ENCODE results near the gene TKTL2. TPM values are rescaled to one million over a fixed set of nuclear protein-coding genes. Genes with fewer than 3 reads are reported as not detected.

The TKTL2 gene
- total and polyA plus RNA-seq, 4 donors, result 0.17 to 0.59 (median 0.29) TPM

- no peak overlapping the region for H3K4me3 ChIP-seq (ENCODE audit: low read depth, low read length)
- no peak for DNase-seq (ENCODE audit: low read depth in 4 of 6, low spot score in 6 of 6)
- H3K9me3 ChIP-seq (ENCODE audit: control insufficient read depth, insufficient read depth, low read length), result no peaks in the 10 kb centered on the region
- H3K27ac ChIP-seq (ENCODE audit: low read depth, low read length), result no peak overlapping the region
- WGBS (ENCODE audit: insufficient coverage), result 33% methylated on average over 1 of the region's 1 CpG
- no peaks in the 10 kb centered on the region for H3K27me3 ChIP-seq (ENCODE audit: control insufficient read depth, insufficient read depth, low read length)
- H3K36me3 ChIP-seq (ENCODE audit: control insufficient read depth, insufficient read depth, low read length), result no peaks in the 10 kb centered on the region
- peaks cover 6% of the 10 kb centered on the region for H3K4me1 ChIP-seq (ENCODE audit: control insufficient read depth, insufficient read depth, low read length)
Observed at GRCh38 chr4:163489929-163490328, 16.4 kb upstream of the TKTL2 start.

GRCh38 chr4:163486321-163486720 is 12.8 kb upstream of the TKTL2 start:
- Histone ChIP-seq H3K27ac (ENCODE audit: low read depth, low read length) (no peak overlapping the region), H3K9me3 (ENCODE audit: control insufficient read depth, insufficient read depth, low read length) (no peaks in the 10 kb centered on the region), H3K4me3 (ENCODE audit: low read depth, low read length) (no peak overlapping the region), H3K36me3 (ENCODE audit: control insufficient read depth, insufficient read depth, low read length) (no peaks in the 10 kb centered on the region), H3K4me1 (ENCODE audit: control insufficient read depth, insufficient read depth, low read length) (no peaks in the 10 kb centered on the region), H3K27me3 (ENCODE audit: control insufficient read depth, insufficient read depth, low read length) (no peaks in the 10 kb centered on the region)
- WGBS (ENCODE audit: insufficient coverage), result no CpG with 5 or more reads among the region's 1 CpG
- no peak for DNase-seq (ENCODE audit: low read depth in 4 of 6, low spot score in 6 of 6)

- no peak overlapping the region for H3K27ac ChIP-seq (ENCODE audit: low read depth, low read length)
- H3K9me3 ChIP-seq (ENCODE audit: control insufficient read depth, insufficient read depth, low read length), result no peaks in the 10 kb centered on the region
- H3K4me1 ChIP-seq (ENCODE audit: control insufficient read depth, insufficient read depth, low read length), result no peaks in the 10 kb centered on the region
- H3K4me3 ChIP-seq (ENCODE audit: low read depth, low read length), result no peak overlapping the region
- no peaks in the 10 kb centered on the region for H3K36me3 ChIP-seq (ENCODE audit: control insufficient read depth, insufficient read depth, low read length)
- no peaks in the 10 kb centered on the region for H3K27me3 ChIP-seq (ENCODE audit: control insufficient read depth, insufficient read depth, low read length)
- DNase-seq (ENCODE audit: low read depth in 4 of 6, low spot score in 6 of 6), result no peak
- WGBS (ENCODE audit: insufficient coverage), result 0% methylated on average over 1 of the region's 2 CpGs
Observed at GRCh38 chr4:163485589-163485988, 12.0 kb upstream of the TKTL2 start.

- no peaks in the 10 kb centered on the region for H3K9me3 ChIP-seq (ENCODE audit: control insufficient read depth, insufficient read depth, low read length)
- peak in 3 of 6 donors; percentile 9 to 81 (median 70) for DNase-seq (ENCODE audit: low read depth in 4 of 6, low spot score in 6 of 6)
- H3K4me1 ChIP-seq (ENCODE audit: control insufficient read depth, insufficient read depth, low read length), result no peaks in the 10 kb centered on the region
- no peak overlapping the region for H3K27ac ChIP-seq (ENCODE audit: low read depth, low read length)
- no peaks in the 10 kb centered on the region for H3K27me3 ChIP-seq (ENCODE audit: control insufficient read depth, insufficient read depth, low read length)
- H3K4me3 ChIP-seq (ENCODE audit: low read depth, low read length), result no peak overlapping the region
- H3K36me3 ChIP-seq (ENCODE audit: control insufficient read depth, insufficient read depth, low read length), result no peaks in the 10 kb centered on the region
- 9% methylated on average over 3 of the region's 4 CpGs for WGBS (ENCODE audit: insufficient coverage)
Observed at GRCh38 chr4:163484906-163485305, 11.4 kb upstream of the TKTL2 start.

- Histone ChIP-seq H3K4me3 (ENCODE audit: low read depth, low read length) (no peak overlapping the region), H3K4me1 (ENCODE audit: control insufficient read depth, insufficient read depth, low read length) (no peaks in the 10 kb centered on the region), H3K36me3 (ENCODE audit: control insufficient read depth, insufficient read depth, low read length) (no peaks in the 10 kb centered on the region), H3K27ac (ENCODE audit: low read depth, low read length) (no peak overlapping the region), H3K27me3 (ENCODE audit: control insufficient read depth, insufficient read depth, low read length) (no peaks in the 10 kb centered on the region), H3K9me3 (ENCODE audit: control insufficient read depth, insufficient read depth, low read length) (no peaks in the 10 kb centered on the region)
- no CpG with 5 or more reads among the region's 1 CpG for WGBS (ENCODE audit: insufficient coverage)
- no peak for DNase-seq (ENCODE audit: low read depth in 4 of 6, low spot score in 6 of 6)
Observed at GRCh38 chr4:163482190-163482589, 8.6 kb upstream of the TKTL2 start.

- Histone ChIP-seq H3K27ac (ENCODE audit: low read depth, low read length) (no peak overlapping the region), H3K9me3 (ENCODE audit: control insufficient read depth, insufficient read depth, low read length) (no peaks in the 10 kb centered on the region), H3K4me1 (ENCODE audit: control insufficient read depth, insufficient read depth, low read length) (no peaks in the 10 kb centered on the region), H3K36me3 (ENCODE audit: control insufficient read depth, insufficient read depth, low read length) (no peaks in the 10 kb centered on the region), H3K27me3 (ENCODE audit: control insufficient read depth, insufficient read depth, low read length) (no peaks in the 10 kb centered on the region), H3K4me3 (ENCODE audit: low read depth, low read length) (no peak overlapping the region)
- no peak for DNase-seq (ENCODE audit: low read depth in 4 of 6, low spot score in 6 of 6)
- no CpG with 5 or more reads among the region's 5 CpGs for WGBS (ENCODE audit: insufficient coverage)
Observed at GRCh38 chr4:163476761-163477438, 3.3 kb upstream of the TKTL2 start.

GRCh38 chr4:163474027-163474426 is 473 bp upstream of the TKTL2 start:
- no peaks in the 10 kb centered on the region for H3K4me1 ChIP-seq (ENCODE audit: control insufficient read depth, insufficient read depth, low read length)
- H3K9me3 ChIP-seq (ENCODE audit: control insufficient read depth, insufficient read depth, low read length), result no peaks in the 10 kb centered on the region
- no peak overlapping the region for H3K27ac ChIP-seq (ENCODE audit: low read depth, low read length)
- no peaks in the 10 kb centered on the region for H3K27me3 ChIP-seq (ENCODE audit: control insufficient read depth, insufficient read depth, low read length)
- no peak for DNase-seq (ENCODE audit: low read depth in 4 of 6, low spot score in 6 of 6)
- WGBS (ENCODE audit: insufficient coverage), result 100% methylated on average over 1 of the region's 3 CpGs
- H3K36me3 ChIP-seq (ENCODE audit: control insufficient read depth, insufficient read depth, low read length), result no peaks in the 10 kb centered on the region
- H3K4me3 ChIP-seq (ENCODE audit: low read depth, low read length), result no peak overlapping the region

GRCh38 chr4:163473130-163473529 is 424 bp downstream of the TKTL2 start:
- Histone ChIP-seq H3K27me3 (ENCODE audit: control insufficient read depth, insufficient read depth, low read length) (no peaks in the 10 kb centered on the region), H3K4me1 (ENCODE audit: control insufficient read depth, insufficient read depth, low read length) (no peaks in the 10 kb centered on the region), H3K36me3 (ENCODE audit: control insufficient read depth, insufficient read depth, low read length) (no peaks in the 10 kb centered on the region), H3K9me3 (ENCODE audit: control insufficient read depth, insufficient read depth, low read length) (no peaks in the 10 kb centered on the region), H3K27ac (ENCODE audit: low read depth, low read length) (no peak overlapping the region), H3K4me3 (ENCODE audit: low read depth, low read length) (no peak overlapping the region)
- 94% methylated on average over 14 of the region's 14 CpGs for WGBS (ENCODE audit: insufficient coverage)
- no peak for DNase-seq (ENCODE audit: low read depth in 4 of 6, low spot score in 6 of 6)

GRCh38 chr4:163470391-163470790 is 3.2 kb downstream of the TKTL2 start:
- DNase-seq (ENCODE audit: low read depth in 4 of 6, low spot score in 6 of 6), result peak in 1 of 6 donors; percentile 67
- no CpG with 5 or more reads among the region's 3 CpGs for WGBS (ENCODE audit: insufficient coverage)
- no peaks in the 10 kb centered on the region for H3K9me3 ChIP-seq (ENCODE audit: control insufficient read depth, insufficient read depth, low read length)
- H3K4me1 ChIP-seq (ENCODE audit: control insufficient read depth, insufficient read depth, low read length), result no peaks in the 10 kb centered on the region
- H3K27ac ChIP-seq (ENCODE audit: low read depth, low read length), result no peak overlapping the region
- H3K36me3 ChIP-seq (ENCODE audit: control insufficient read depth, insufficient read depth, low read length), result no peaks in the 10 kb centered on the region
- H3K27me3 ChIP-seq (ENCODE audit: control insufficient read depth, insufficient read depth, low read length), result no peaks in the 10 kb centered on the region
- no peak overlapping the region for H3K4me3 ChIP-seq (ENCODE audit: low read depth, low read length)

GRCh38 chr4:163467082-163467770 is 6.3 kb downstream of the TKTL2 start:
- no peaks in the 10 kb centered on the region for H3K4me1 ChIP-seq (ENCODE audit: control insufficient read depth, insufficient read depth, low read length)
- no CpG with 5 or more reads among the region's 4 CpGs for WGBS (ENCODE audit: insufficient coverage)

More at GRCh38 chr4:163467082-163467770, 6.3 kb downstream of the TKTL2 start:
- no peak overlapping the region for H3K4me3 ChIP-seq (ENCODE audit: low read depth, low read length)
- H3K36me3 ChIP-seq (ENCODE audit: control insufficient read depth, insufficient read depth, low read length), result no peaks in the 10 kb centered on the region
- no peaks in the 10 kb centered on the region for H3K9me3 ChIP-seq (ENCODE audit: control insufficient read depth, insufficient read depth, low read length)
- DNase-seq (ENCODE audit: low read depth in 4 of 6, low spot score in 6 of 6), result no peak
- no peaks in the 10 kb centered on the region for H3K27me3 ChIP-seq (ENCODE audit: control insufficient read depth, insufficient read depth, low read length)
- no peak overlapping the region for H3K27ac ChIP-seq (ENCODE audit: low read depth, low read length)

Measured in spinal cord (tissue), 10 donors.